GM12878 (cell line): Measurements from ENCODE around the gene TYW5.

Experiments used
- CTCF ChIP-seq, 3 experiments: IDR thresholded peaks in 2 of 3; conservative IDR thresholded peaks in 1 of 3; 2 replicates each; pipeline ENCODE4 v1.5.1; 2011; ENCODE audit warnings: low read depth in 3 of 3, low read length in 3 of 3, mild to moderate bottlenecking in 3 of 3, control low read depth in 2 of 3, moderate library complexity in 2 of 3, inconsistent platforms in 1 of 3, mixed read lengths in 1 of 3; ENCODE audit not compliant: control insufficient read depth in 2 of 3, insufficient read depth in 1 of 3; ENCODE audit errors: extremely low read depth in 1 of 3
- ZNF24 ChIP-seq: fragments of 450-650 bp; IDR thresholded peaks from 2 replicates; pipeline ENCODE4 v1.6.1; 2017; ENCODE audit warnings: antibody characterized with exemption, mild to moderate bottlenecking

DNA sequence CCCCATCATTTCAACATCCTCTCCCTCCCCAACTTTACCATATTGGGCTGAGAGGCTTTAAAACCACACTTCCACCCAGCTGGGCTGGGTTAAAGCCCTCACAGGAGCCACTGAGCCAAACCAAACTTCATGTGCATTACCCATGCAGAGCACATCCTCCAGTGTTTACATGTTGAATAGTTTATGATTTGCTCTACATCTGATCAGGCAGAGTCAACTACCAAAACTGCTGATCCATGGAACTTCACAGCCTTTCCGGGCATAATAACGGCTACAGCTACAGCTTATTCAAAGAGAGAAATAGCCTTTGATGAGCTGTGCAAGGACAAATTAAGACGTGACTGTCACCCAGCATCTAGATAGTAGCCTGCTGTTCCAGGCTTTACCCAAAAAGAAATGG, 39.1 kb upstream of the TYW5 start:
- TF ChIP-seq CTCF (IDR thresholded peaks at IDR 0.05 in 2 of 3, conservative IDR thresholded peaks at IDR 0.05 in 1 of 3; ENCODE audit: control insufficient read depth in 2 of 3, extremely low read depth in 1 of 3, insufficient read depth in 1 of 3, low read depth in 3 of 3, low read length in 3 of 3): no peak
- no peak for TF ChIP-seq ZNF24
